C4-2B (cell line): Measurements from ENCODE around the gene TJP1.

ENCODE experiments used
- ZFX ChIP-seq: fragments of 450-650 bp; IDR thresholded peaks from 2 replicates; pipeline ENCODE4 v1.6.1; 2017
- TF ChIP-seq, protein P1 (sequence below): fragments of 450-650 bp; conservative IDR thresholded peaks from 2 replicates; pipeline ENCODE4 v1.5.1; 2017; ENCODE audit warnings: mild to moderate bottlenecking

DNA sequence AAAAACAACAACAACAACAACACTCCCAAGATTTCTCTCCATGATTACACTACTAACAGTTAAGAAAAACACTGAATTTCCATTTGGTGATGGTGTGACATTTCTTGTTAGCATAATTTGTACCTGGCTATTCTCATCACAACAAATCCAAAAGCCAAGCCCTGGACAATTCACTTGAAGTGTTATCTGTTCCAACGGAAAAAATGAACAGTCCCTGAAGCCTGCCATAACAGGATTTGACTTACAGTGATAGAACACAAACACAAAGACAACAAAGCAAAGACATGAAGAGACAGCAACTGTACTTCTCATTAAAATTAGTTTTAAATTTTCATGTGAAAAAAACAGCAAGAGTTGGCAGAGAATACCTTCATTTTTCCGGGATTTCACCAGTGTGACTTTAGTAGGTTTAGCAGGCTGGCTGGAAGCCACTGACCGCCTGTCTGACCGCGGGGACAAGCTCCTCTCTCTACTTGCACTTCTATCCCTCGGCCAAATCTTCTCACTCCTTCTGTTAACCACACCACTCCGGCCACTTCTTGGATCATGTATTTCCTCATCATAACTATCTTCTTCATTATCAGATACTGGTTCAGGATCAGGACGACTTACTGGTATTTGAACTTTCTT, 56.3 kb downstream of the TJP1 start:
- TF ChIP-seq, protein P1, sequence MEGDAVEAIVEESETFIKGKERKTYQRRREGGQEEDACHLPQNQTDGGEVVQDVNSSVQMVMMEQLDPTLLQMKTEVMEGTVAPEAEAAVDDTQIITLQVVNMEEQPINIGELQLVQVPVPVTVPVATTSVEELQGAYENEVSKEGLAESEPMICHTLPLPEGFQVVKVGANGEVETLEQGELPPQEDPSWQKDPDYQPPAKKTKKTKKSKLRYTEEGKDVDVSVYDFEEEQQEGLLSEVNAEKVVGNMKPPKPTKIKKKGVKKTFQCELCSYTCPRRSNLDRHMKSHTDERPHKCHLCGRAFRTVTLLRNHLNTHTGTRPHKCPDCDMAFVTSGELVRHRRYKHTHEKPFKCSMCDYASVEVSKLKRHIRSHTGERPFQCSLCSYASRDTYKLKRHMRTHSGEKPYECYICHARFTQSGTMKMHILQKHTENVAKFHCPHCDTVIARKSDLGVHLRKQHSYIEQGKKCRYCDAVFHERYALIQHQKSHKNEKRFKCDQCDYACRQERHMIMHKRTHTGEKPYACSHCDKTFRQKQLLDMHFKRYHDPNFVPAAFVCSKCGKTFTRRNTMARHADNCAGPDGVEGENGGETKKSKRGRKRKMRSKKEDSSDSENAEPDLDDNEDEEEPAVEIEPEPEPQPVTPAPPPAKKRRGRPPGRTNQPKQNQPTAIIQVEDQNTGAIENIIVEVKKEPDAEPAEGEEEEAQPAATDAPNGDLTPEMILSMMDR = no peak
- no peak for TF ChIP-seq ZFX
